Activated CD8-positive, alpha-beta memory T cell treated with anti-CD3 and anti-CD28 coated beads for 24 hours (primary cell): ENCODE measurements around the gene ALPG.

ENCODE experiments used
- DNase-seq: peaks from one replicate; pipeline ENCODE4 v3.0.0-alpha.2; 2020

ALPG gene

DNA sequence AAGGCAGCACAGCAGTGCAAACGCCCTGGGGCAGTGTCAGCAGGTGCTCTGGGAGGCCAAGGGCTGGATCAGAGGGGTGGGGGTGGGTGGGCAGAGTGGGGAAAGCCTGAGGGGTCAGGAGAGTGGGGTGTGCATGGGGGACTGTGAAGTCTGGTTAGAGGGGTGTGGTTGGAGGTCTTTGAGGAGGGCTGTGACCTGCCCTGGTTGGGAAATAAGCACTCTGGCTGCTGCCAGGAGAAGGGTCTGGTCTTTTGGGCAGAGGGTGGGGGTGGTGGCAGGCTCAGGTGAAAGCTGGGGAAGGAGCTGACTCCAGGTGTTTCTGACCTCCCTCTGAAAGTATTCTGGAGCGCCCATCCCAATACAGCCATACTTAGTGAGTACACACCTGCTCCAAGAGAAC lies 53.5 kb downstream of the ALPG start:
- no peak for DNase-seq
